Loucy (cell line): Measurements from ENCODE around the gene MYO10.

Experiments
- H2AFZ ChIP-seq: fragments of 200-600 bp; sonication (generic); 2 replicates; pipeline ENCODE4 v1.6.0; 2016; ENCODE audit warnings: antibody characterized with exemption, mild to moderate bottlenecking, low read length, moderate library complexity
- H3F3A ChIP-seq: fragments of 200-600 bp; 2 replicates; pipeline ENCODE4 v1.6.0; 2016; ENCODE audit warnings: antibody characterized with exemption, low read depth, mild to moderate bottlenecking
- H3K27me3 ChIP-seq: fragments of 200-600 bp; sonication (generic); 2 replicates; pipeline ENCODE4 v1.6.1; 2014; ENCODE audit warnings: low read length, mild to moderate bottlenecking; ENCODE audit not compliant: insufficient read depth, poor library complexity, severe bottlenecking
- H3K36me3 ChIP-seq: fragments of 200-600 bp; sonication (generic); 2 replicates; pipeline ENCODE4 v1.6.1; 2016; ENCODE audit warnings: low read length; ENCODE audit not compliant: insufficient read depth
- H3K4me1 ChIP-seq: fragments of 200-600 bp; sonication (generic); 2 replicates; pipeline ENCODE4 v1.5.1; 2014; ENCODE audit warnings: low read length, mild to moderate bottlenecking; ENCODE audit not compliant: insufficient read depth, poor library complexity, severe bottlenecking
- H3K4me2 ChIP-seq: fragments of 200-600 bp; sonication (generic); 2 replicates; pipeline ENCODE4 v1.6.0; 2014; ENCODE audit warnings: antibody characterized with exemption, low read length, low read depth, mild to moderate bottlenecking; ENCODE audit not compliant: poor library complexity, severe bottlenecking
- H3K4me3 ChIP-seq: fragments of 200-600 bp; sonication (generic); 2 replicates; pipeline ENCODE4 v1.5.1; 2014; ENCODE audit warnings: low read length, mild to moderate bottlenecking, mixed read lengths; ENCODE audit not compliant: poor library complexity, severe bottlenecking
- H3K79me2 ChIP-seq: fragments of 200-600 bp; sonication (generic); 2 replicates; pipeline ENCODE4 v1.6.1; 2014; ENCODE audit warnings: low read length; ENCODE audit not compliant: insufficient read depth
- H3K9ac ChIP-seq: fragments of 200-600 bp; sonication (generic); 2 replicates; pipeline ENCODE4 v1.6.0; 2014; ENCODE audit warnings: mild to moderate bottlenecking, low read depth, low read length, moderate library complexity; ENCODE audit not compliant: poor library complexity, severe bottlenecking
- H3K9me2 ChIP-seq: fragments of 200-600 bp; sonication (generic); replicated peaks from 2 replicates; pipeline ENCODE4 v1.6.1; 2016; ENCODE audit warnings: low read depth, low read length, mixed read lengths
- H3K9me3 ChIP-seq: fragments of 200-600 bp; sonication (generic); 2 replicates; pipeline ENCODE4 v1.6.1; 2014; ENCODE audit warnings: mild to moderate bottlenecking, antibody characterized with exemption, low read length, low read depth; ENCODE audit not compliant: insufficient read depth
- H4K20me1 ChIP-seq: fragments of 200-600 bp; sonication (generic); 2 replicates; pipeline ENCODE4 v1.6.0; 2014; ENCODE audit warnings: antibody characterized with exemption, low read length, mild to moderate bottlenecking; ENCODE audit not compliant: insufficient read depth, poor library complexity, severe bottlenecking
- EZH2phosphoT487 ChIP-seq: fragments of 200-600 bp; IDR thresholded peaks from 2 replicates; pipeline ENCODE4 v1.6.1; 2018; ENCODE audit warnings: antibody characterized with exemption, mild to moderate bottlenecking, moderate library complexity, borderline replicate concordance
- TF ChIP-seq, protein P1 (sequence below): fragments of 200-600 bp; sonication (generic); conservative IDR thresholded peaks from 2 replicates; pipeline ENCODE4 v1.5.1; 2014; ENCODE audit warnings: mild to moderate bottlenecking, antibody characterized with exemption, low read length

The MYO10 gene

DNA sequence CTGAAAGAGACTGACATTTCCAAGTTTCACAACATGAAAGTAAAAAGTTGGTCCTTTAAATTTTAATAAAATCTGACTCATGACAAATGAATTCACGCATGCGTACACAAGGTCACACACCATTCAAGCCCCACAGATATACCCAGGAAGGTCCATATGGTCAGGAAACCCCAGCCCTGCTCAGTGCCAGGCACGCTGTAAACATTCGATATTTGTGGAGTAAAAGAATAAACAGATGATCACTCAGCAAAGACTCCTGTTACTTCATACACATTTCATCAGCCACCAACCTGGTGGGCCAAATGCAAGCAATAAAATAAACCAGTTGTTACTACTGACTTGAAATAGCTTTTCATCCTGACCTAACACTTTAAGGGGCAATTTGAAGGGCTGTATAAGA, 161.3 kb downstream of the MYO10 start:
- Histone ChIP-seq H3K4me2 (no peak overlapping the region), H4K20me1 (no peaks in the 10 kb centered on the region), H3K36me3 (no peaks in the 10 kb centered on the region), H3K9me3 (no peaks in the 10 kb centered on the region), H3K9me2 (no peaks in the 10 kb centered on the region), H3K9ac (no peak overlapping the region), H2AFZ (no peak overlapping the region), H3K4me1 (no peaks in the 10 kb centered on the region), H3F3A (no peaks in the 10 kb centered on the region), H3K4me3 (no peak overlapping the region), H3K79me2 (no peaks in the 10 kb centered on the region), H3K27me3 (no peaks in the 10 kb centered on the region)
- no peak for TF ChIP-seq EZH2phosphoT487
- TF ChIP-seq, protein P1, sequence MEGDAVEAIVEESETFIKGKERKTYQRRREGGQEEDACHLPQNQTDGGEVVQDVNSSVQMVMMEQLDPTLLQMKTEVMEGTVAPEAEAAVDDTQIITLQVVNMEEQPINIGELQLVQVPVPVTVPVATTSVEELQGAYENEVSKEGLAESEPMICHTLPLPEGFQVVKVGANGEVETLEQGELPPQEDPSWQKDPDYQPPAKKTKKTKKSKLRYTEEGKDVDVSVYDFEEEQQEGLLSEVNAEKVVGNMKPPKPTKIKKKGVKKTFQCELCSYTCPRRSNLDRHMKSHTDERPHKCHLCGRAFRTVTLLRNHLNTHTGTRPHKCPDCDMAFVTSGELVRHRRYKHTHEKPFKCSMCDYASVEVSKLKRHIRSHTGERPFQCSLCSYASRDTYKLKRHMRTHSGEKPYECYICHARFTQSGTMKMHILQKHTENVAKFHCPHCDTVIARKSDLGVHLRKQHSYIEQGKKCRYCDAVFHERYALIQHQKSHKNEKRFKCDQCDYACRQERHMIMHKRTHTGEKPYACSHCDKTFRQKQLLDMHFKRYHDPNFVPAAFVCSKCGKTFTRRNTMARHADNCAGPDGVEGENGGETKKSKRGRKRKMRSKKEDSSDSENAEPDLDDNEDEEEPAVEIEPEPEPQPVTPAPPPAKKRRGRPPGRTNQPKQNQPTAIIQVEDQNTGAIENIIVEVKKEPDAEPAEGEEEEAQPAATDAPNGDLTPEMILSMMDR: no peak

DNA sequence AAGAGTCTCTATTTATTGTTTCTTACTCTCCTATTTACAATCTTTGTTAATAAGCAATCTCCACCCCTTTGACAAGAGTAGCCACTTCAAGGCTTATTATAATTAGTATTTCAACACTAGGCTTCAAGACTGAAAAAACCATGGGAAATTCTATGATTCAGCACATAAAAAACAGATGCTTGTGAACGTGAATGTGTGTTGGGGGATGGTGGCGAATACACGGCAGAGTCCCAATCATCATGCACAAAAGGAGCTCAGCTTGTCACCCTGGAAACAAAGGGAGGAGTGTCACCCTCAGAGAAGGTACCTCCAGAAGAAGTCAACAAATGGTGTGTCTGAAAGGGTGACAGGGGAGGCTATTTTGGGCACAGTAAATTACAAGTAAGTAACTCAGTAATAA, 162.1 kb downstream of the MYO10 start:
- no peak for TF ChIP-seq EZH2phosphoT487
- TF ChIP-seq, protein P1: no peak
- H4K20me1 ChIP-seq: no peaks in the 10 kb centered on the region
- H3K9ac ChIP-seq: no peak overlapping the region
- H3K27me3 ChIP-seq: no peaks in the 10 kb centered on the region
- H3K36me3 ChIP-seq: no peaks in the 10 kb centered on the region
- H3K9me2 ChIP-seq: no peaks in the 10 kb centered on the region
- H3K4me2 ChIP-seq: no peak overlapping the region
- H3F3A ChIP-seq: no peaks in the 10 kb centered on the region
- H3K9me3 ChIP-seq: no peaks in the 10 kb centered on the region
- no peaks in the 10 kb centered on the region for H3K4me1 ChIP-seq
- H3K79me2 ChIP-seq: no peaks in the 10 kb centered on the region
- no peak overlapping the region for H2AFZ ChIP-seq
- no peak overlapping the region for H3K4me3 ChIP-seq

DNA sequence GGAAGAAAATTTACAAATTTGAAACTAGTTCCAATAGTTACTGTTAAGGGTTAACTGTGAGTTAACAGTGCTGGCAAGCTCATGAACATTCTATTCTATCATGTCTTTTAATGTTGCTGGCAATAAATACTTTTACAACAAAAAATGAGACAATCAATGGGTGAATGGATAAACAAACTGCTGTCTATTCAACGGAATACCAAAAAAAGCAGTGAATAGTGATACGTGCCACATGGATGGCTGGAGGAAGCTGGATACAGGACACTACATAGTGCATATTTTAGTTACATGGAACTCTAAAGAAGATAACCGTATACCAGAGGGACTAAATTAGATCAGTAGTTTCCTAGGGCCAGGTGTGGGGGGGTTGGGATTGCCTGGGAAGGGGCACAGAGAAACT, 163.5 kb downstream of the MYO10 start:
- Histone ChIP-seq H3F3A (no peaks in the 10 kb centered on the region), H3K9ac (no peak overlapping the region), H3K9me2 (no peaks in the 10 kb centered on the region), H4K20me1 (no peaks in the 10 kb centered on the region), H3K36me3 (no peaks in the 10 kb centered on the region), H2AFZ (no peak overlapping the region), H3K4me2 (no peak overlapping the region), H3K79me2 (no peaks in the 10 kb centered on the region), H3K27me3 (no peaks in the 10 kb centered on the region), H3K9me3 (no peaks in the 10 kb centered on the region), H3K4me3 (no peak overlapping the region), H3K4me1 (no peaks in the 10 kb centered on the region)
- no peak for TF ChIP-seq EZH2phosphoT487
- TF ChIP-seq, protein P1: no peak
